ENCODE results near the gene FARS2.

The FARS2 gene

DNA sequence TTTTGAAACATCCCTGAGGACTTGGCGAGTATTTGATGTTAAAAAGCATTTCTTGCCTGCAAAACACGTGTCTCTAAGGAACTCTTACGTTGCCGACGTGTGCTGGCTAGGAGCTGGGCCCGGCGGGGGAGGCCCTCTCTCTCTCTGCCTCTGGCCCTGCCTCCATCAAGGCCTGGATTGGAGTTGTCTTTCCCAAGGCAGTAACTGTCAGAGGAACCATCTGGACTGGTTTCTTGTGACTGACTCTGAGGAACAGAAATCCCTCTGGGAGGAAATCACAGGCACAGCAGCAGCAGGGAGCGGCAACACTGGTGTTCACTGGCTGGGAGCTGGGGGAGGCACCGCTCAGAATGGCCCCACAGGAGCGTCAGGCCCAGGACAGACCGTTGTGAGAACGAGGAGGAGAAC lies 501.3 kb downstream of the FARS2 start:
- no peak for DNase-seq (ENCODE audit: low spot score)

DNA sequence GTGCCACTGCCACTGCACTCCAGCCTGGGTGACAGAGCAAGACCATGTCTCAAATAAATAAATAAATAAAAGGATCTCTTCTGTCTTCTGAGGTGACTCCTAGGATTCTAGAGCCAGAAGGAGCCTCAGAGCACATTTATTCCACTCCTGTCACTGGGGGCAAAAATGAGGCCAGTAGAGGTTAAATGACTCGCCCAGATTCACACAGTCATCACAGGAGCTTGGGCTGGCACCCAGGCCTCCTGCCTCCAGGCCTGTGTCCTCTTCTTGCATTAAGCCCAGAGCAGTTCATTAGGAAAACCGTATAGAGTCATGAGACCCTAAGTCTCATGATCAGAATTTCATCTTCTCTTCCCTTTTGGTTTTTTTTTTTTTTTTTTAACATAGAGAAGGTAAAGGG lies 502.1 kb downstream of the FARS2 start:
- DNase-seq (ENCODE audit: low spot score), result no peak

- no peak for DNase-seq (ENCODE audit: low spot score)
These were observed 502.6 kb downstream of the FARS2 start for GRCh38 chr6:5763871-5764270.

DNA sequence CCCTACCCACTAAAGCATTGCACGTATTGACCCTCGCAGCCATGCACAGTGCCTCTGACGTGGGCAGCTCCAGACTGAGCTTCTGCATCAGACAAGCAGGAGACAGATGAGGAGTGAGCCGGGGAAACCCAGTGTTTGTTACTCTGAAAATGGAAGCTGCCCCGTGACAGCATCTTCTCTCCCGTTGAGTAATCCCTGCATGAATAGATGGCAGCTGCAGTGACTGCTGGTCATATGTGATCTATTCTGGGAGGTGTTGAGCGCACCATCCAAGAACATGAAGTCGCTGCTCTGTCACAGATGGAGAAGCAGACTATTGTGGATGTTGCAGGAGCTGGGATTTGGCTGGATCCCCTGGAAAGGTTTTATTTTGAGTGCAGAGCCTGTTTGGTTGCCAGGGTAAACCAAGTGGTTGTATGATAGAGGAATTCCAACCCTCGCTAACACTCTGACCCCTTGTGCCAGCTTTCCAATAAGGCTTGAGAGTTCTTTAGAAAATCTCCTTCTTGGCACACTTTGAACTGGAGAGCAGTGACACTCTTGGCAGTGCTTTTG lies 503.2 kb downstream of the FARS2 start:
- no peak for DNase-seq (ENCODE audit: low spot score)

DNA sequence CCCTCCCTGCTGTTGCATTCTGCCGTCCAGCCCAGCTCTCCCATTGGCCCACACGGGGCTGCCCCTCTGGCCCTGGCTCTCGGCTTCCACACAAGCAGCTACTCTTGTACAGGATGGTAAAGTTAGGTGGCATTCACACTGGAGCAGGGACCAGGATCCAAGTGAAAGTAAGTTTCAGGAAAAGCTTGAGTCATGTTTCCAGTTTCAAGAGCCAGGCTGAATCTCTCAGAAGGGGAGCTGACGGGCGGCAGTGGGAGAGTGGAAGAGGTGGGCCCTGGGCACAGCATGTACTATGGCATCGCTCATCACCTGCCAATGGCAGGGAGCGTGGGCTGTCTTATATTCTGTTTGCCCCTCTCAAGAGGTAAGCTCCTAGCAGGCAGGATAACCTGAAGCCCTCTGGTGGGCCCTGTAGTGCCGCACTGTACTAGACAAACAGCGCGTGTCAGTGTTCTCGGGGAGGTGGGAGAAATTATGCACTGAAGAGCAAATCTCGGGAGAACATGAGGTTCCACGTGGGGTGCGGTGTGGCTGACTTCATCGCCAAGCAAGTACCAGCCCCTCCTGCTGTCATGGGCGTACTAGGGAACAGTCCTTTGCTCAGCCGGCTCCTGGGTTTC lies 503.9 kb downstream of the FARS2 start:
- DNase-seq (ENCODE audit: low spot score), result no peak

GRCh38 chr6:5766260-5766659 lies 504.9 kb downstream of the FARS2 start:
- DNase-seq (ENCODE audit: low spot score), result no peak

DNA sequence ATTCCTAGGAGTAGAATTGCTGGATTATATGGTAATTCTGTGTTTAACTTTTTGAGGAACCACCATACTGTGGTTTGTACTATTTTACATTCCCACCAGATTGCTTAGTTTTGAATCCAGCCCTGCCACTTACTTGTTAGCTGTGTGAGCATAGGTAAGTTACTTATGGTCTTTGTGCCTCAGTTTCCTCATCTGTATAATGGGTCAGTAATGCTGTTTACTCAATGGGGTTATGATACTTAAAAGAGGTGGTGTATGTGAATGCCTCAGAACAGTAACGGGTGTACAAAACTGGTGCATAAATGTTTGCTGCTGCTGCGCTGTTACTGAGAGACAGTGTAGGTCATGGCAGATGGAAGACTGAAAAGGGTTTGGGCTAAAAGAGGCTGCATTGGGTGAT lies 506.2 kb downstream of the FARS2 start:
- no peak for DNase-seq (ENCODE audit: low spot score)

GRCh38 chr6:5771211-5771610 lies 509.9 kb downstream of the FARS2 start:
- DNase-seq (ENCODE audit: low spot score), result no peak

- DNase-seq (ENCODE audit: low spot score), result no peak
These were observed 510.6 kb downstream of the FARS2 start for GRCh38 chr6:5771759-5772390.

- DNase-seq (ENCODE audit: low spot score), result no peak
These were observed 511.3 kb downstream of the FARS2 start for GRCh38 chr6:5772408-5773120.

- DNase-seq (ENCODE audit: low spot score), result no peak
These were observed 514.8 kb downstream of the FARS2 start for GRCh38 chr6:5776104-5776503.

GRCh38 chr6:5776706-5777390 lies 515.5 kb downstream of the FARS2 start:
- no peak for DNase-seq (ENCODE audit: low spot score)

DNA sequence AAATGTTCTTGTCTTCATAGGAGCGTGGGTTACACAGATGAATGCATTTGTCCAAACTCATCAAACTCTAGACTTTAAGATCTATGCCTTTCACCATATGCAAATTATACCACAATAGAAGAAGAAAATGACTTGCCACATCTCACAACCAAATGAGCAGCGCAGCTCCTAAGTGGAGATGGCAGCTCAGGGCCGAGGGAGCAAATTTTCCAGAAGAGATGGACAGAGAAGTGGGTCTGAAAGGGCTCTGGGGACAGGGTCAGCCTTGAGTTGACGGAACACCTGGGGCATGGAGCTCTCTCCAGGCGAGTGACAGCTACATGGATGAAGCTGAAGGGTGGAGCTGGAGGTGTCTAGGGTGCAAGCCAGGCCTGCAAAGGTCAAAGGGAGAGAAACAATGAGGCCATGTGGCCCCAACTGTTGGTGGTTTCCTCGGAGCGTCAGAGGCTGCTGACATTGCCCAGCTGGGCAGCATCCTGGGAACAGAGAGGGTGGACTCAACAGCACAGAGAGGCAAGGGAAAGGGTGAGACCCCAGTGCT lies 517.1 kb downstream of the FARS2 start:
- DNase-seq (ENCODE audit: low spot score), result no peak

- DNase-seq (ENCODE audit: low spot score), result no peak
These were observed 517.6 kb downstream of the FARS2 start for GRCh38 chr6:5778906-5779305.

DNA sequence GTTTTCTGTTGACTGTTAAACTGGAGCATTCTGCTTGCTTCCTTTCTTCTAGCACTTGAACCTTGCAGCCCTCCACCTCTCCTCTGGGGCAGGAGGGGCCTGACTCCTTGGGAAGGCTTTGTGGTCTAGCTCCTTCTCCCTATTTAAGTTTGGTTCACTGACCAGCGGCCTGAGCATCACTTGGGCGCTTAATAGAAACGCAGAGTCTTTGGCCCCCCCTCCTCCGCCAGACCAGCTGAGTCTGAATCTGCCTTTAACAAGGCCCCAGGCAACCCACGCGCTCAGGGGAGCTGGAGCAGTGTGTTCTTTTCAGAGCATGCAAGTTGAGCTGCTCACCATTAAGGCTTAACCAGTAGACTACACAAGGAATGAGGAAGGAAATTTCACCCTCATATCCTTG lies 519.7 kb downstream of the FARS2 start:
- DNase-seq (ENCODE audit: low spot score), result no peak

- DNase-seq (ENCODE audit: low spot score), result peak; percentile 12
These were observed 520.7 kb downstream of the FARS2 start for GRCh38 chr6:5781966-5782556.

- peak; percentile 60 for DNase-seq (ENCODE audit: low spot score)
These were observed 521.7 kb downstream of the FARS2 start for GRCh38 chr6:5782783-5783547.

DNA sequence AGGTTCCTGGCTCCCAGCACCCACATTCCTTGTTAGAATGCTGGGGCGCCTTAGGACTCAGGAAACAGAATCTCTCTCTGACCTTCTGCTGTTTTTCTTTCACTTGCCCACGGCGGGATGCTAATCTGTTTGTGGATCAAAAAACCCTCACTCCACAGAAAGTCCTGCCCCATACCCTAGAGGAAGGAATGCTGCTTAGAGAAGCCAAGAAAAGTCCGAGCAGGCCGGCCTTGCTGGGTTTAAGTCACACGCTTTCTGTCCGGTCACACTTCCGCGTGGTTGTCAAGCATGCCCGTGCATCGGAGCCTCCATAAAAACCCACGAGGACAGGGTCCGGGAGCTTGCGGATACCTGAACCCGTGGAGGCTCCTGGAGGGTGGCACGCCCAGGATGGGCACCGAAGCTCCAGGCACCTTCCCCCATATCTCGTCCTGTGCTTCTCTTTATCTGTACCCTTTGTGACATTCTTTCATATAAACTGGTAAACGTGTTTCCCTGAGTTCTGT lies 522.3 kb downstream of the FARS2 start:
- peak; percentile 11 for DNase-seq (ENCODE audit: low spot score)

DNA sequence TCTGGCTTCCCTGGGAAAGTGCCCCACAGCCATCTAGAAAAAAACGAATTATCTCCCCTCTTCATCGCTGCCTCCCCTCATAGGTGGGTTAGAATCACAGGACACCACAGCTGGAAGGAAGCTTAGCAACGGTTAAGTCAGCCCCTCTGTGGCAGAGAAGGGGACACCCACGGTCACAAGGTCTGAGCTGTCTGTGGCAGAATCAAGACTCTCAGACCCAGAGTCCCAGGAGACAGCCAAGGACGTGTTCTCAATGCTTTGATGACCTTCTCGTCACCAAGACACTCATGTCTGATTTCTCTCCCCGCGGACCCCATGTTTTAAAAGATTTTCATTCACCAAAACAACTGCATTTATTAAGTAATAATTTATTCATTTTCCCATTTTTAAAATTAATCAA lies 523.9 kb downstream of the FARS2 start:
- DNase-seq (ENCODE audit: low spot score), result peak; percentile 6

DNA sequence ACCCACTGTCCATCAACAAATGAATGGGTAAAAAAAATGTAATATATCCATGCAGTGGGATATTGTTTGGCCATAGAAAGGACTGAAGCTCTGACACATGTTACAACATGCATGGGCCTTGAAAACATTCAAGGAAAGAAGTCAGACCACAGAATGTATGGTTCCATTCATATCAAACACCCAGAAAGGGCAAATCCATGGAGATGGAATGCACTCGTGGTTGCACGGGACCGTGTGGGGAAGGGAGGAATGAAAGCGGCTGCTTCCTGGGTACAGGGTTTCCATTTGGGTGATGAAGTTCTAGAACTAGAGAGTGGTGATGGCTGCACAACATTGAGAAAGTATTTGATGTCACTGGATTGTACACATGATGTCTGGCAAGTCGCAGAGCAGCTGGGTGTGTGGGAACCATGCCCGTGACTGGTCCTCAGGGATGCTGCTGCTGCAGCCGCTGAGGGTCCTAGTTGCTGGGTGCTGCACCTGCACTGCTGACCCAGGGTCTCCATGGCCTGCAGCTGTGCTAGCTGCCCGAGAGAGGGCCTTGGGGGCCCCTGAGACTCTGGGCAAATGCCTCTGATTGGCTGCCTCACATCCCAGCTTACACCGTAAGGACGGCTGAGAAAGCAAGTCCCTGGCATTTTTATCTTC lies 525.1 kb downstream of the FARS2 start:
- peak; percentile 22 for DNase-seq (ENCODE audit: low spot score)
